ENCODE results near the gene PPP1R13B.

GRCh38 chr14:103803661-103804060, 43.7 kb downstream of the PPP1R13B start:
- TF ChIP-seq CTCF (IDR thresholded peaks at IDR 0.05) (no peak), POLR2A (IDR thresholded peaks at IDR 0.05) (no peak)
